GM19193 (cell line): Measurements from ENCODE around the gene LRRC19.

Experiments
- POLR2A ChIP-seq: IDR thresholded peaks from 4 replicates; pipeline ENCODE4 v1.6.1; 2011; ENCODE audit not compliant: insufficient read depth, insufficient read length; ENCODE audit errors: extremely low read depth

The LRRC19 gene

GRCh38 chr9:26983340-26983739 is 22.1 kb downstream of the LRRC19 start:
- no peak for TF ChIP-seq POLR2A

GRCh38 chr9:26975728-26976707 is 29.5 kb downstream of the LRRC19 start:
- TF ChIP-seq POLR2A = no peak

- no peak for TF ChIP-seq POLR2A
These were observed 30.5 kb downstream of the LRRC19 start for GRCh38 chr9:26974927-26975326.

- TF ChIP-seq POLR2A = no peak
These were observed 31.5 kb downstream of the LRRC19 start for GRCh38 chr9:26973989-26974388.

GRCh38 chr9:26971721-26972120 is 33.8 kb downstream of the LRRC19 start:
- TF ChIP-seq POLR2A = no peak

- TF ChIP-seq POLR2A = no peak
These were observed 48.6 kb downstream of the LRRC19 start for GRCh38 chr9:26956860-26957233.

- TF ChIP-seq POLR2A = peak; percentile 73
These were observed 49.3 kb downstream of the LRRC19 start, which contains the start of gene IFT74 for GRCh38 chr9:26955921-26956859. Gene IFT74 (plus strand): TSS chr9:26956412. CDS start chr9:26961968, 5,556 bp downstream.

GRCh38 chr9:26955222-26955903 is 50.1 kb downstream of the LRRC19 start:
- no peak for TF ChIP-seq POLR2A

GRCh38 chr9:26954050-26954508 is 51.4 kb downstream of the LRRC19 start:
- TF ChIP-seq POLR2A = no peak

- no peak for TF ChIP-seq POLR2A
These were observed 53.7 kb downstream of the LRRC19 start for GRCh38 chr9:26951794-26952193.

GRCh38 chr9:26950521-26950920 is 55.0 kb downstream of the LRRC19 start:
- no peak for TF ChIP-seq POLR2A

- TF ChIP-seq POLR2A = no peak
These were observed 55.8 kb downstream of the LRRC19 start for GRCh38 chr9:26949637-26950069.

GRCh38 chr9:26947736-26948135 is 57.7 kb downstream of the LRRC19 start:
- no peak for TF ChIP-seq POLR2A
